Upper lobe of left lung (tissue), 6 donors: ENCODE results near the gene CFAP68. TPM values are rescaled to one million over a fixed set of nuclear protein-coding genes. Genes with fewer than 3 reads are reported as not detected.

Experiments used
- ATAC-seq, 2 donors: fragments of 200-7000 bp; cut with Tn5 transposase; one replicate each; pipeline ENCODE4 v1.9.1; 2022; ENCODE audit warnings: mild to moderate bottlenecking in 2 of 2, moderate library complexity in 2 of 2; ENCODE audit not compliant: low FRiP score in 2 of 2
- DNase-seq, 2 donors: peaks; one replicate each; pipeline ENCODE4 v3.0.0-alpha.2; 2019 to 2020
- H3K27ac ChIP-seq, 4 donors: fragments of 200-600 bp; sonication (generic); one replicate each; pipeline ENCODE4 v1.5.1; 2016 to 2019
- H3K27me3 ChIP-seq, 4 donors: fragments of 200-600 bp; sonication (generic); one replicate each; pipeline ENCODE4 v1.5.1; 2017 to 2019
- H3K36me3 ChIP-seq, 4 donors: fragments of 200-600 bp; sonication (generic); one replicate each; pipeline ENCODE4 v1.5.1; 2016 to 2019
- H3K4me1 ChIP-seq, 4 donors: fragments of 200-600 bp; sonication (generic); one replicate each; pipeline ENCODE4 v1.5.1; 2018 to 2019
- H3K4me3 ChIP-seq, 4 donors: fragments of 200-600 bp; sonication (generic); one replicate each; pipeline ENCODE4 v1.5.1; 2017 to 2019; ENCODE audit warnings: mild to moderate bottlenecking in 2 of 4, moderate library complexity in 1 of 4
- H3K9me3 ChIP-seq, 4 donors: fragments of 200-600 bp; sonication (generic); one replicate each; pipeline ENCODE4 v1.5.1; 2018 to 2019
- CTCF ChIP-seq, 6 experiments: fragments of 450-650 bp in 4 of 6; fragments of 200-600 bp in 2 of 6; sonication (generic) in 2 of 6; IDR thresholded peaks; one replicate each; pipeline ENCODE4 v1.5.1; 2016 to 2019; ENCODE audit warnings: antibody characterized with exemption in 6 of 6
- EP300 ChIP-seq, 4 donors: sonication (generic); formaldehyde crosslinking; IDR thresholded peaks; one replicate each; pipeline ENCODE4 v1.5.1; 2017; ENCODE audit warnings: antibody characterized with exemption in 4 of 4, control low read depth in 2 of 4
- POLR2A ChIP-seq, 4 donors: fragments of 450-650 bp; IDR thresholded peaks; one replicate each; pipeline ENCODE4 v1.5.1; 2016 to 2017; ENCODE audit warnings: antibody characterized with exemption in 4 of 4, mild to moderate bottlenecking in 2 of 4
- POLR2AphosphoS5 ChIP-seq, 2 donors: sonication (generic); formaldehyde crosslinking; IDR thresholded peaks; one replicate each; pipeline ENCODE4 v1.5.1; 2017; ENCODE audit warnings: antibody characterized with exemption in 2 of 2
- WGBS, 2 donors: methylation state at CpG; one replicate each; pipeline ENCODE4 v1.1.5; 2017 to 2018; 5-methylcytosine and 5-hydroxymethylcytosine counted together
- total RNA-seq, 6 donors: library from RNA; depleted of rRNA in 4 of 6; stranded (reverse); fragments of >200 nt in 4 of 6; gene quantifications; one replicate each; pipeline versions ENCODE4 v1.1.0 to v1.2.1, GENCODE V29; 2016 to 2021
- donor health status: DM: no; HTN: no; CAD: no; lungs with moderate emphysema.
- donor health status: DM: no; HTN: yes; CAD: no; lungs with severe emphysema.

The CFAP68 gene
- total RNA-seq, 6 donors from 2014 or later, result 2.1 to 29.4 (median 19.5) TPM

GRCh38 chr11:111846636-111847035, 32.7 kb upstream of the CFAP68 start:
- no peaks in the 10 kb centered on the region for H3K9me3 ChIP-seq
- H3K27me3 ChIP-seq, result no peaks in the 10 kb centered on the region
- TF ChIP-seq POLR2A (IDR thresholded peaks at IDR 0.05) (no peak), POLR2AphosphoS5 (IDR thresholded peaks at IDR 0.05) (no peak), CTCF (IDR thresholded peaks at IDR 0.05) (no peak), EP300 (IDR thresholded peaks at IDR 0.05) (no peak)
- DNase-seq, result no peak
- 52 to 59% methylated on average over 1 of the region's 1 CpG for WGBS, 2 donors
- peaks cover 0 to 5% (median 2%) of the 10 kb centered on the region in 4 donors for H3K4me1 ChIP-seq
- H3K36me3 ChIP-seq, result peaks cover 3 to 66% (median 11%) of the 10 kb centered on the region in 4 donors
- peak overlapping the region in 1 of 4 donors; percentile 44 for H3K27ac ChIP-seq
- ATAC-seq, result peak in 1 of 2 donors; percentile 63
- no peak overlapping the region for H3K4me3 ChIP-seq

GRCh38 chr11:111849631-111850030, 29.7 kb upstream of the CFAP68 start:
- H3K36me3 ChIP-seq, result peaks cover 6 to 76% (median 19%) of the 10 kb centered on the region in 4 donors
- H3K27ac ChIP-seq, result no peak overlapping the region

GRCh38 chr11:111851067-111851466, 28.3 kb upstream of the CFAP68 start:
- Histone ChIP-seq H3K27ac (no peak overlapping the region), H3K4me3 (no peak overlapping the region), H3K9me3 (no peaks in the 10 kb centered on the region), H3K27me3 (no peaks in the 10 kb centered on the region), H3K36me3 (peaks cover 6 to 75% (median 21%) of the 10 kb centered on the region in 4 donors), H3K4me1 (no peaks in the 10 kb centered on the region)
- whole genome bisulfite sequencing, 2 donors, result 85 to 91% methylated on average over 8 of the region's 8 CpGs
- DNase-seq (no peak), ATAC-seq (no peak)
- TF ChIP-seq POLR2A (IDR thresholded peaks at IDR 0.05), result no peak
- TF ChIP-seq CTCF (IDR thresholded peaks at IDR 0.05), result no peak
- TF ChIP-seq POLR2AphosphoS5 (IDR thresholded peaks at IDR 0.05), result no peak
- no peak for TF ChIP-seq EP300 (IDR thresholded peaks at IDR 0.05)

More at GRCh38 chr11:111849631-111850030, 29.7 kb upstream of the CFAP68 start:
- no peak overlapping the region for H3K4me3 ChIP-seq
- no peaks in the 10 kb centered on the region for H3K4me1 ChIP-seq
- WGBS, 2 donors, result 94 to 97% methylated on average over 3 of the region's 3 CpGs
- ATAC-seq (no peak), DNase-seq (no peak)
- TF ChIP-seq CTCF (IDR thresholded peaks at IDR 0.05) (no peak), POLR2AphosphoS5 (IDR thresholded peaks at IDR 0.05) (no peak), POLR2A (IDR thresholded peaks at IDR 0.05) (no peak), EP300 (IDR thresholded peaks at IDR 0.05) (no peak)
- H3K9me3 ChIP-seq, result no peaks in the 10 kb centered on the region
- H3K27me3 ChIP-seq, result no peaks in the 10 kb centered on the region

GRCh38 chr11:111851636-111852035, 27.7 kb upstream of the CFAP68 start:
- Histone ChIP-seq H3K4me3 (no peak overlapping the region), H3K9me3 (no peaks in the 10 kb centered on the region), H3K27ac (no peak overlapping the region), H3K4me1 (no peaks in the 10 kb centered on the region), H3K27me3 (no peaks in the 10 kb centered on the region), H3K36me3 (peaks cover 6 to 79% (median 21%) of the 10 kb centered on the region in 4 donors)
- ATAC-seq (no peak), DNase-seq (no peak)
- TF ChIP-seq POLR2AphosphoS5 (IDR thresholded peaks at IDR 0.05), result no peak
- TF ChIP-seq CTCF (IDR thresholded peaks at IDR 0.05), result peak in 1 of 6 experiments; percentile 17
- no peak for TF ChIP-seq EP300 (IDR thresholded peaks at IDR 0.05)
- no peak for TF ChIP-seq POLR2A (IDR thresholded peaks at IDR 0.05)

GRCh38 chr11:111852103-111852502, 27.2 kb upstream of the CFAP68 start:
- Histone ChIP-seq H3K9me3 (no peaks in the 10 kb centered on the region), H3K27ac (no peak overlapping the region), H3K27me3 (no peaks in the 10 kb centered on the region), H3K36me3 (peaks cover 6 to 80% (median 19%) of the 10 kb centered on the region in 4 donors), H3K4me3 (no peak overlapping the region), H3K4me1 (no peaks in the 10 kb centered on the region)
- DNase-seq (no peak), ATAC-seq (no peak)
- TF ChIP-seq POLR2AphosphoS5 (IDR thresholded peaks at IDR 0.05) (no peak), POLR2A (IDR thresholded peaks at IDR 0.05) (no peak), CTCF (IDR thresholded peaks at IDR 0.05) (no peak), EP300 (IDR thresholded peaks at IDR 0.05) (no peak)
- 82 to 83% methylated on average over 2 of the region's 2 CpGs for WGBS, 2 donors
